GM12891 (cell line): Measurements from ENCODE around the gene CCDC40.

Experiments used
- PAX5 ChIP-seq: IDR thresholded peaks from 2 replicates; pipeline ENCODE4 v1.6.1; 2011; ENCODE audit warnings: low read length, moderate library complexity, mild to moderate bottlenecking; ENCODE audit not compliant: insufficient read depth, severe bottlenecking
- POLR2A ChIP-seq: IDR thresholded peaks from 2 replicates; pipeline ENCODE4 v1.6.1; 2011; ENCODE audit warnings: low read depth, low read length, control low read depth
- POLR2AphosphoS5 ChIP-seq: IDR thresholded peaks from 2 replicates; pipeline ENCODE4 v1.6.1; 2011; ENCODE audit warnings: low read depth, low read length, control low read depth
- SPI1 ChIP-seq: IDR thresholded peaks from 2 replicates; pipeline ENCODE4 v1.6.1; 2011; ENCODE audit warnings: low read depth, low read length, control low read depth
- TAF1 ChIP-seq: IDR thresholded peaks from 2 replicates; pipeline ENCODE4 v1.6.1; 2011; ENCODE audit warnings: low read depth, low read length, control low read depth

GRCh38 chr17:80110927-80111701 is 74.7 kb downstream of the CCDC40 start:
- TF ChIP-seq TAF1 (no peak), POLR2AphosphoS5 (no peak), POLR2A (no peak), SPI1 (no peak), PAX5 (no peak)
